Common myeloid progenitor, CD34-positive (primary cell): ENCODE measurements around the gene HOXA4.
A peak's percentile ranks its signal among the peaks of the same experiment; 100 is the strongest.

Source experiments
- CTCF ChIA-PET: fragments of 350-600 bp; sonication (Branson Sonifier 250); formaldehyde crosslinking; loops from one replicate; lab custom pipeline; 2021; ENCODE audit warnings: antibody characterized with exemption; lab: Charles Lee
- POLR2A ChIA-PET: fragments of 350-600 bp; sonication (Branson Sonifier 250); formaldehyde crosslinking; loops from one replicate; lab custom pipeline; 2021; ENCODE audit warnings: antibody characterized with exemption; lab: Charles Lee
- DNase-seq, 3 donors: peaks; one replicate each; pipeline versions ENCODE4 v3.0.0 to v3.0.0-alpha.2; 2013
- H3K27ac ChIP-seq, 2 experiments: 1 replicate in 1 of 2; 2 replicates in 1 of 2; pipeline ENCODE4 v1.7.0; 2013; ENCODE audit warnings: inconsistent platforms in 2 of 2, low read length in 2 of 2, mild to moderate bottlenecking in 2 of 2, low read depth in 1 of 2, moderate library complexity in 1 of 2; ENCODE audit not compliant: severe bottlenecking in 2 of 2, insufficient read depth in 1 of 2, poor library complexity in 1 of 2
- H3K27me3 ChIP-seq, 5 experiments: replicated peaks in 2 of 5; 1 replicate in 3 of 5; 2 replicates in 2 of 5; pipeline versions ENCODE4 v1.6.1 to v1.7.0; 2013; ENCODE audit warnings: low read length in 4 of 5, mild to moderate bottlenecking in 2 of 5, moderate library complexity in 2 of 5, inconsistent platforms in 1 of 5; ENCODE audit not compliant: insufficient read depth in 5 of 5, control insufficient read depth in 4 of 5
- H3K36me3 ChIP-seq, 4 experiments: 1 replicate in 2 of 4; 2 replicates in 2 of 4; pipeline versions ENCODE4 v1.6.1 to v1.7.0; 2013; ENCODE audit warnings: low read length in 3 of 4, control low read depth in 1 of 4, mild to moderate bottlenecking in 1 of 4; ENCODE audit not compliant: control insufficient read depth in 4 of 4, insufficient read depth in 4 of 4
- H3K4me1 ChIP-seq, 4 experiments: 1 replicate in 3 of 4; 2 replicates in 1 of 4; pipeline versions ENCODE4 v1.6.1 to v1.7.1; 2013; ENCODE audit warnings: low read length in 3 of 4, mild to moderate bottlenecking in 3 of 4, control low read depth in 1 of 4, inconsistent platforms in 1 of 4, moderate library complexity in 1 of 4; ENCODE audit not compliant: control insufficient read depth in 4 of 4, insufficient read depth in 4 of 4; ENCODE audit errors: control extremely low read depth in 1 of 4
- H3K4me3 ChIP-seq, 7 experiments: 1 replicate in 4 of 7; 2 replicates in 3 of 7; pipeline versions ENCODE4 v1.5.1 to v1.7.0; 2013; ENCODE audit warnings: mild to moderate bottlenecking in 7 of 7, low read length in 6 of 7, moderate library complexity in 6 of 7, inconsistent platforms in 2 of 7, low read depth in 2 of 7, control low read depth in 1 of 7; ENCODE audit not compliant: insufficient read depth in 4 of 7, control insufficient read depth in 1 of 7; ENCODE audit errors: extremely low read depth in 1 of 7
- H3K9me3 ChIP-seq, 5 experiments: 1 replicate in 4 of 5; 2 replicates in 1 of 5; pipeline versions ENCODE4 v1.6.1 to v1.7.1; 2013; ENCODE audit warnings: low read length in 4 of 5, mild to moderate bottlenecking in 2 of 5, inconsistent platforms in 1 of 5, low read depth in 1 of 5, moderate library complexity in 1 of 5; ENCODE audit not compliant: control insufficient read depth in 4 of 5, insufficient read depth in 2 of 5; ENCODE audit errors: control extremely low read depth in 1 of 5
- WGBS: methylation state at CpG from one replicate; pipeline ENCODE4 v1.1.5; 2013; ENCODE audit not compliant: insufficient coverage; 5-methylcytosine and 5-hydroxymethylcytosine counted together

The HOXA4 gene

GRCh38 chr7:27123477-27124053 is 7.0 kb downstream of the HOXA4 start:
- DNase-seq, result no peak
- peaks cover 8 to 94% (median 66%) of the 10 kb centered on the region in 4 experiments for H3K36me3 ChIP-seq
- H3K9me3 ChIP-seq, result no peaks in the 10 kb centered on the region
- no peaks in the 10 kb centered on the region for H3K27me3 ChIP-seq
- H3K27ac ChIP-seq, result no peak overlapping the region
- POLR2A ChIA-PET, result no interaction called here
- CTCF ChIA-PET, result no interaction called here
- H3K4me3 ChIP-seq, result no peak overlapping the region
- H3K4me1 ChIP-seq, result peaks cover 0 to 5% (median 0%) of the 10 kb centered on the region in 4 experiments
- WGBS, result 98% methylated on average over 15 of the region's 26 CpGs

GRCh38 chr7:27123007-27123476 is 7.5 kb downstream of the HOXA4 start:
- no peak overlapping the region for H3K27ac ChIP-seq
- no peaks in the 10 kb centered on the region for H3K27me3 ChIP-seq
- CTCF ChIA-PET, result no interaction called here
- POLR2A ChIA-PET, result interaction anchor here (0.6 kb wide), 1 partner anchor 11 kb away, joined by 4 read pairs; no protein-coding TSS in a partner anchor
- 91% methylated on average over 14 of the region's 14 CpGs for WGBS
- H3K9me3 ChIP-seq, result no peaks in the 10 kb centered on the region
- no peak for DNase-seq
- H3K36me3 ChIP-seq, result peaks cover 6 to 93% (median 67%) of the 10 kb centered on the region in 4 experiments
- no peak overlapping the region for H3K4me3 ChIP-seq
- peaks cover 0 to 5% (median 0%) of the 10 kb centered on the region in 4 experiments for H3K4me1 ChIP-seq

- Histone ChIP-seq H3K36me3 (peaks cover 6 to 95% (median 74%) of the 10 kb centered on the region in 4 experiments), H3K27ac (no peak overlapping the region), H3K4me3 (no peak overlapping the region), H3K4me1 (peaks cover 0 to 5% (median 0%) of the 10 kb centered on the region in 4 experiments), H3K9me3 (no peaks in the 10 kb centered on the region), H3K27me3 (no peaks in the 10 kb centered on the region)
- ChIA-PET POLR2A (interaction anchor here (0.6 kb wide), 1 partner anchor 12 kb away, joined by 4 read pairs; no protein-coding TSS in a partner anchor), CTCF (no interaction called here)
- 95% methylated on average over 25 of the region's 42 CpGs for WGBS
- DNase-seq, result no peak
Observed at GRCh38 chr7:27122077-27122910, 8.3 kb downstream of the HOXA4 start.

- Histone ChIP-seq H3K4me1 (peaks cover 0 to 5% (median 0%) of the 10 kb centered on the region in 4 experiments), H3K4me3 (no peak overlapping the region), H3K9me3 (no peaks in the 10 kb centered on the region), H3K27me3 (no peaks in the 10 kb centered on the region), H3K36me3 (peaks cover 6 to 94% (median 75%) of the 10 kb centered on the region in 4 experiments), H3K27ac (no peak overlapping the region)
- WGBS, result 97% methylated on average over 7 of the region's 7 CpGs
- DNase-seq, result no peak
- POLR2A ChIA-PET, result no interaction called here
- CTCF ChIA-PET, result no interaction called here
Observed at GRCh38 chr7:27121684-27122076, 8.9 kb downstream of the HOXA4 start.

GRCh38 chr7:27119412-27119911 is 11.1 kb downstream of the HOXA4 start:
- Histone ChIP-seq H3K4me1 (peaks cover 0 to 5% (median 0%) of the 10 kb centered on the region in 4 experiments), H3K27me3 (no peaks in the 10 kb centered on the region)
- CTCF ChIA-PET, result interaction anchor here (1.1 to 3.3 kb wide), 5 partner anchors 9 to 29 kb away, joined by 3 to 10 read pairs (median 4); partner anchors contain the start of genes HOXA4 and HOXA6

GRCh38 chr7:27118580-27118979 is 12.0 kb downstream of the HOXA4 start:
- POLR2A ChIA-PET, result interaction anchor here (0.6 kb wide), 1 partner anchor 254 kb away, joined by 3 read pairs; no protein-coding TSS in a partner anchor
- 93% methylated on average over 1 of the region's 3 CpGs for WGBS
- Histone ChIP-seq H3K27me3 (no peaks in the 10 kb centered on the region), H3K27ac (no peak overlapping the region), H3K36me3 (peaks cover 10 to 84% (median 65%) of the 10 kb centered on the region in 4 experiments), H3K4me3 (no peak overlapping the region), H3K9me3 (no peaks in the 10 kb centered on the region), H3K4me1 (peaks cover 0 to 5% (median 0%) of the 10 kb centered on the region in 4 experiments)
- no peak for DNase-seq
- CTCF ChIA-PET, result interaction anchor here (0.7 to 3.3 kb wide), 3 partner anchors 13 to 30 kb away, joined by 3 to 10 read pairs (median 3); partner anchors contain the start of genes HOXA4 and HOXA6

More at GRCh38 chr7:27119412-27119911, 11.1 kb downstream of the HOXA4 start:
- WGBS, result 80% methylated on average over 1 of the region's 1 CpG
- H3K36me3 ChIP-seq, result peaks cover 10 to 91% (median 70%) of the 10 kb centered on the region in 4 experiments
- no peak for DNase-seq
- H3K4me3 ChIP-seq, result no peak overlapping the region
- POLR2A ChIA-PET, result no interaction called here
- H3K9me3 ChIP-seq, result no peaks in the 10 kb centered on the region
- H3K27ac ChIP-seq, result peak overlapping the region in 1 of 2 experiments; percentile 19
